IgD-negative memory B cell (primary cell): ENCODE results near the gene CLCF1. TPM values are rescaled to one million over a fixed set of nuclear protein-coding genes. Genes with fewer than 3 reads are reported as not detected.
A peak's percentile ranks its signal among the peaks of the same experiment; 100 is the strongest.

Experiments used
- H3K27ac Mint-ChIP-seq, 3 donors: one replicate each; pipeline ENCODE4 v1.8.0; 2020 to 2022; ENCODE audit warnings: mild to moderate bottlenecking in 3 of 3, mixed read lengths in 3 of 3, moderate library complexity in 1 of 3
- H3K27me3 Mint-ChIP-seq: one replicate; pipeline ENCODE4 v1.8.0; 2021; ENCODE audit warnings: mixed read lengths
- H3K36me3 Mint-ChIP-seq: one replicate; pipeline ENCODE4 v1.8.0; 2020; ENCODE audit warnings: mild to moderate bottlenecking, mixed read lengths
- H3K4me1 Mint-ChIP-seq, 3 donors: one replicate each; pipeline ENCODE4 v1.8.0; 2020 to 2022; ENCODE audit warnings: mixed read lengths in 3 of 3, mild to moderate bottlenecking in 1 of 3
- H3K4me3 Mint-ChIP-seq, 4 donors: one replicate each; pipeline ENCODE4 v1.8.0; 2020 to 2022; ENCODE audit warnings: mild to moderate bottlenecking in 4 of 4, mixed read lengths in 4 of 4, moderate library complexity in 3 of 4
- H3K9me3 Mint-ChIP-seq, 3 donors: one replicate each; pipeline ENCODE4 v1.8.0; 2020 to 2021; ENCODE audit warnings: mixed read lengths in 3 of 3, mild to moderate bottlenecking in 1 of 3
- polyA plus RNA-seq: library from polyadenylated mRNA; unstranded; fragments of 300-500 nt; fragmentation: Illumina TruSeq; gene quantifications from one replicate; pipeline ENCODE4 v1.2.3, GENCODE V29; 2021

Gene CLCF1
- 5.1 TPM for polyA plus RNA-seq

- peaks cover 1% of the 10 kb centered on the region for H3K36me3 Mint-ChIP-seq
- H3K27me3 Mint-ChIP-seq, result no peaks in the 10 kb centered on the region
- H3K4me1 Mint-ChIP-seq, result peaks cover 30 to 43% (median 37%) of the 10 kb centered on the region in 3 donors
- no peaks in the 10 kb centered on the region for H3K9me3 Mint-ChIP-seq
- H3K4me3 Mint-ChIP-seq, result peak within 1 kb of the TSS; percentile 92 to 99 (median 96)
- peak within 1 kb of the TSS; percentile 94 to 99 (median 99) for H3K27ac Mint-ChIP-seq
Measured at GRCh38 chr11:67372993-67373647, at the start of gene CLCF1. Gene CLCF1 (minus strand): TSS chr11:67373598. CDS start chr11:67373539, 59 bp downstream.

- H3K4me3 Mint-ChIP-seq, result peak overlapping the region in 2 of 4 donors; percentile 34 to 72
- peaks cover 8 to 26% (median 23%) of the 10 kb centered on the region in 3 donors for H3K4me1 Mint-ChIP-seq
- peak overlapping the region in 1 of 3 donors; percentile 78 for H3K27ac Mint-ChIP-seq
Measured at GRCh38 chr11:67422891-67423290, 49.5 kb upstream of the CLCF1 start.

GRCh38 chr11:67421430-67422031 is 48.1 kb upstream of the CLCF1 start:
- peaks cover 12 to 30% (median 29%) of the 10 kb centered on the region in 3 donors for H3K4me1 Mint-ChIP-seq
- H3K9me3 Mint-ChIP-seq, result no peaks in the 10 kb centered on the region
- no peaks in the 10 kb centered on the region for H3K27me3 Mint-ChIP-seq
- H3K36me3 Mint-ChIP-seq, result peaks cover 1% of the 10 kb centered on the region
- peak overlapping the region; percentile 65 to 85 (median 77) for H3K4me3 Mint-ChIP-seq
- peak overlapping the region in 2 of 3 donors; percentile 26 to 96 for H3K27ac Mint-ChIP-seq

More at GRCh38 chr11:67422891-67423290, 49.5 kb upstream of the CLCF1 start:
- H3K9me3 Mint-ChIP-seq, result no peaks in the 10 kb centered on the region
- H3K36me3 Mint-ChIP-seq, result peaks cover 1% of the 10 kb centered on the region
- no peaks in the 10 kb centered on the region for H3K27me3 Mint-ChIP-seq

- Mint-ChIP-seq H3K36me3 (peaks cover 1% of the 10 kb centered on the region), H3K27me3 (no peaks in the 10 kb centered on the region), H3K27ac (peak overlapping the region; percentile 26 to 96 (median 96)), H3K9me3 (no peaks in the 10 kb centered on the region), H3K4me3 (peak overlapping the region; percentile 82 to 96 (median 87)), H3K4me1 (peaks cover 18 to 36% (median 35%) of the 10 kb centered on the region in 3 donors)
Measured at GRCh38 chr11:67420646-67421429, 47.4 kb upstream of the CLCF1 start.

GRCh38 chr11:67420147-67420645 is 46.8 kb upstream of the CLCF1 start:
- Mint-ChIP-seq H3K9me3 (no peaks in the 10 kb centered on the region), H3K27me3 (no peaks in the 10 kb centered on the region), H3K4me1 (peaks cover 18 to 36% (median 34%) of the 10 kb centered on the region in 3 donors), H3K4me3 (peak overlapping the region; percentile 82 to 96 (median 90)), H3K36me3 (peaks cover 1% of the 10 kb centered on the region), H3K27ac (peak overlapping the region in 2 of 3 donors; percentile 89 to 96)

- H3K27ac Mint-ChIP-seq, result peak overlapping the region; percentile 85 to 96 (median 89)
- no peaks in the 10 kb centered on the region for H3K27me3 Mint-ChIP-seq
- peak overlapping the region; percentile 82 to 96 (median 90) for H3K4me3 Mint-ChIP-seq
- H3K4me1 Mint-ChIP-seq, result peaks cover 21 to 36% (median 34%) of the 10 kb centered on the region in 3 donors
- H3K9me3 Mint-ChIP-seq, result no peaks in the 10 kb centered on the region
- peaks cover 1% of the 10 kb centered on the region for H3K36me3 Mint-ChIP-seq
Measured at GRCh38 chr11:67419325-67420049, 46.1 kb upstream of the CLCF1 start.

GRCh38 chr11:67418476-67419281 is 45.3 kb upstream of the CLCF1 start:
- peaks cover 1% of the 10 kb centered on the region for H3K36me3 Mint-ChIP-seq

GRCh38 chr11:67417425-67417824 is 44.0 kb upstream of the CLCF1 start:
- Mint-ChIP-seq H3K36me3 (peaks cover 1% of the 10 kb centered on the region), H3K4me3 (peak overlapping the region; percentile 34 to 96 (median 83)), H3K27me3 (peaks cover 3% of the 10 kb centered on the region), H3K4me1 (peaks cover 31 to 47% (median 45%) of the 10 kb centered on the region in 3 donors), H3K27ac (peak overlapping the region in 2 of 3 donors; percentile 89 to 96), H3K9me3 (no peaks in the 10 kb centered on the region)

More at GRCh38 chr11:67418476-67419281, 45.3 kb upstream of the CLCF1 start:
- Mint-ChIP-seq H3K27ac (peak overlapping the region; percentile 85 to 96 (median 89)), H3K4me1 (peaks cover 21 to 36% (median 34%) of the 10 kb centered on the region in 3 donors), H3K27me3 (no peaks in the 10 kb centered on the region), H3K9me3 (no peaks in the 10 kb centered on the region), H3K4me3 (peak overlapping the region; percentile 82 to 96 (median 88))

GRCh38 chr11:67416416-67417335 is 43.3 kb upstream of the CLCF1 start:
- peaks cover 3% of the 10 kb centered on the region for H3K27me3 Mint-ChIP-seq
- peaks cover 1% of the 10 kb centered on the region for H3K36me3 Mint-ChIP-seq
- peaks cover 37 to 53% (median 52%) of the 10 kb centered on the region in 3 donors for H3K4me1 Mint-ChIP-seq
- peak overlapping the region; percentile 89 to 96 (median 91) for H3K27ac Mint-ChIP-seq
- H3K9me3 Mint-ChIP-seq, result no peaks in the 10 kb centered on the region
- peak overlapping the region; percentile 80 to 93 (median 92) for H3K4me3 Mint-ChIP-seq

- H3K9me3 Mint-ChIP-seq, result no peaks in the 10 kb centered on the region
- peaks cover 3% of the 10 kb centered on the region for H3K27me3 Mint-ChIP-seq
- peak within 1 kb of the TSS; percentile 86 to 94 (median 92) for H3K4me3 Mint-ChIP-seq
- H3K27ac Mint-ChIP-seq, result peak within 1 kb of the TSS; percentile 91 to 96 (median 91)
- H3K36me3 Mint-ChIP-seq, result no peaks in the 10 kb centered on the region
- peaks cover 43 to 56% (median 55%) of the 10 kb centered on the region in 3 donors for H3K4me1 Mint-ChIP-seq
Measured at GRCh38 chr11:67415501-67416304, 42.3 kb upstream of the CLCF1 start, which contains the start of gene CARNS1. Gene CARNS1 (plus strand): TSS chr11:67415678. CDS start chr11:67416200, 522 bp downstream.

GRCh38 chr11:67413266-67413849 is 40.0 kb upstream of the CLCF1 start:
- Mint-ChIP-seq H3K36me3 (peaks cover 2% of the 10 kb centered on the region), H3K27ac (peak overlapping the region; percentile 68 to 100 (median 82)), H3K9me3 (no peaks in the 10 kb centered on the region), H3K27me3 (peaks cover 3% of the 10 kb centered on the region), H3K4me3 (peak overlapping the region in 3 of 4 donors; percentile 78 to 94 (median 87)), H3K4me1 (peaks cover 55 to 60% (median 58%) of the 10 kb centered on the region in 3 donors)
